ENCODE measurements around the gene TRO.

The TRO gene, protein sequence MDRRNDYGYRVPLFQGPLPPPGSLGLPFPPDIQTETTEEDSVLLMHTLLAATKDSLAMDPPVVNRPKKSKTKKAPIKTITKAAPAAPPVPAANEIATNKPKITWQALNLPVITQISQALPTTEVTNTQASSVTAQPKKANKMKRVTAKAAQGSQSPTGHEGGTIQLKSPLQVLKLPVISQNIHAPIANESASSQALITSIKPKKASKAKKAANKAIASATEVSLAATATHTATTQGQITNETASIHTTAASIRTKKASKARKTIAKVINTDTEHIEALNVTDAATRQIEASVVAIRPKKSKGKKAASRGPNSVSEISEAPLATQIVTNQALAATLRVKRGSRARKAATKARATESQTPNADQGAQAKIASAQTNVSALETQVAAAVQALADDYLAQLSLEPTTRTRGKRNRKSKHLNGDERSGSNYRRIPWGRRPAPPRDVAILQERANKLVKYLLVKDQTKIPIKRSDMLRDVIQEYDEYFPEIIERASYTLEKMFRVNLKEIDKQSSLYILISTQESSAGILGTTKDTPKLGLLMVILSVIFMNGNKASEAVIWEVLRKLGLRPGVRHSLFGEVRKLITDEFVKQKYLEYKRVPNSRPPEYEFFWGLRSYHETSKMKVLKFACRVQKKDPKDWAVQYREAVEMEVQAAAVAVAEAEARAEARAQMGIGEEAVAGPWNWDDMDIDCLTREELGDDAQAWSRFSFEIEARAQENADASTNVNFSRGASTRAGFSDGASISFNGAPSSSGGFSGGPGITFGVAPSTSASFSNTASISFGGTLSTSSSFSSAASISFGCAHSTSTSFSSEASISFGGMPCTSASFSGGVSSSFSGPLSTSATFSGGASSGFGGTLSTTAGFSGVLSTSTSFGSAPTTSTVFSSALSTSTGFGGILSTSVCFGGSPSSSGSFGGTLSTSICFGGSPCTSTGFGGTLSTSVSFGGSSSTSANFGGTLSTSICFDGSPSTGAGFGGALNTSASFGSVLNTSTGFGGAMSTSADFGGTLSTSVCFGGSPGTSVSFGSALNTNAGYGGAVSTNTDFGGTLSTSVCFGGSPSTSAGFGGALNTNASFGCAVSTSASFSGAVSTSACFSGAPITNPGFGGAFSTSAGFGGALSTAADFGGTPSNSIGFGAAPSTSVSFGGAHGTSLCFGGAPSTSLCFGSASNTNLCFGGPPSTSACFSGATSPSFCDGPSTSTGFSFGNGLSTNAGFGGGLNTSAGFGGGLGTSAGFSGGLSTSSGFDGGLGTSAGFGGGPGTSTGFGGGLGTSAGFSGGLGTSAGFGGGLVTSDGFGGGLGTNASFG (N-terminal part only)

DNA sequence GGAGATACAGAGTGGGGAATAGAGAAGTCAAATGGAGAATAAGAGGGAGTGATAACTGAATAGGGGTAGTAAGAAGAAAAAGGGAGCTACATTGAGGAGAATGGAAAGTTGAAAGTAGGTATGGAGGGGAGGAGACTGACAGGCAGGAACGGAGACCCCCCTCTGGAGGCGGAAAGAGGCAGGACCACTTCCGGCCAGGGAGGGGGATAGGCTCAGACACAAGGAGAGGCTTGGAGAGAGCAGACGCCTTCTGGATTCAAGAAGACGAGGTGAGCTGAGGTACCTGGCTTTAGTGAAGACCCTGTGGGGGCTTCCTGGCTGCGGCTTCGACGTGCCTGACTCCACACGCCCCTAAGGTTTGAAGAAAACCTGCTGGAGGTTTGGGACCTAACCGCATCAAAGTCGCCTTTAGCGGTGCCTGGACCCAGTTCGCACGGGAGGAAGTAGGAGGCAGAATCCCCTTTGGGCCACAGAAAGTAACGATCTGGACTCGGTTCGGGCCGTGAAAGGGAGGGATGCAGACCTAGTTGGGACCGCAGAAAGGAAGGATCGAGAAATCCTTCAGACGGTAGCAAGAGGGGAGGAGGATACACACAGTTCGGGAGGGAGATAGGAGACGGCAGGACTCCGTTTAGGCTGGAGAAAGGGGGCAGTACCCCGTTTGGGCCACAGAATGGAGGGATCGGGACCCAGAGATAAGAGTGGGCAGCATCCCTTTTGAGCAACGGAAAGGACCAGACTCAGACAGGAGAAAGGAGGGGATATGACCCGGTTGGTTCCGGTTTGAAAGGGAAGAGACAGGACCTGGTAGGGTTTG, at the start of gene TRO:
TSS of gene TRO (plus strand) at position 215 of the 817 bp plus-strand sequence. CDS start 1,423 bp downstream, outside the sequence.
- Histone ChIP-seq H3K4me3 (ENCODE audit: low read length) (peak within 1 kb of the TSS; percentile 90), H3K27me3 (ENCODE audit: insufficient read depth, low read length) (no peaks in the 10 kb centered on the region), H3K4me1 (ENCODE audit: insufficient read depth, low read length) (no peaks in the 10 kb centered on the region), H2AFZ (ENCODE audit: low read depth, low read length) (peak within 1 kb of the TSS; percentile 65), H3K36me3 (ENCODE audit: insufficient read depth, low read length) (peaks cover 31% of the 10 kb centered on the region), H3K9me3 (ENCODE audit: low read length) (no peaks in the 10 kb centered on the region)

DNA sequence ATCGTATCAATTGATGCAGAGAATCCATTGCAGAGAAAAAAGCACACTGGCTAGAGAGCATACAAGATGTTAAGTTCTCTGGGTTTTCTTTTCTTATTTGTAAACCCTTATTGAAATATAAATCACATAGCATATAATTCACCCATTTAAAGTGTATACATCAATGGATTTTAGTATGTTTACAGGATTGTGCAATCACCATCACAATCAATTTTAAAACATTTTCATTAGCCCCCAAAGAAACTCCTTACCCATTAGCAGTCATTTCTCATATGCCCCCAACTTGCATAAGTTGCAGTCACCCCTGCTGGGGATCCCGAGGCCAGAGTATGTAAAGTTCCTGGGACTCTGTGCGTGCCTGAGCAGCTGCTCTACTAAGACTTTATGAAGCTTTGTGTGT, 34.9 kb upstream of the TRO start:
- Histone ChIP-seq H3K36me3 (ENCODE audit: insufficient read depth, low read length) (no peaks in the 10 kb centered on the region), H2AFZ (ENCODE audit: low read depth, low read length) (no peak overlapping the region), H3K9me3 (ENCODE audit: low read length) (no peaks in the 10 kb centered on the region), H3K4me3 (ENCODE audit: low read length) (no peak overlapping the region), H3K27me3 (ENCODE audit: insufficient read depth, low read length) (no peaks in the 10 kb centered on the region), H3K4me1 (ENCODE audit: insufficient read depth, low read length) (no peaks in the 10 kb centered on the region)

DNA sequence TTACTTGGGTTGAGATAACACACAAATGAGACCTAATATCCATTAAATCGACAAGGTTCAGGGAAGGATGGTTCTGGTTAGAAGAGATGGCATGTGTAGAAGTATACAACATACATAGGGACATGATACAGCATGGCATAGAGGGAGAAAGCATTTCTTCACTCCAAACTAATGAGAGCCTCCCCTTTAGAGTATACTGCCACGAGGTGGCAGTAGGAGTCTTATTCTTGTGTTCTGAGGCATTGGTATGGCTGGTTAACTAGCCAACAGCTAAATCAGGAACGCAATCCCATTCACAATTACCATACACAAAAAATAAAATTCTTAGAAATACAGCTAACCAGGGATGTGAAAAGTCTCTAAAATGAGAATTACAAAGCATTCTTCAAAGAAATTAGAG, 29.1 kb upstream of the TRO start:
- H3K4me1 ChIP-seq (ENCODE audit: insufficient read depth, low read length) = no peaks in the 10 kb centered on the region
- no peaks in the 10 kb centered on the region for H3K36me3 ChIP-seq (ENCODE audit: insufficient read depth, low read length)
- no peaks in the 10 kb centered on the region for H3K9me3 ChIP-seq (ENCODE audit: low read length)

DNA sequence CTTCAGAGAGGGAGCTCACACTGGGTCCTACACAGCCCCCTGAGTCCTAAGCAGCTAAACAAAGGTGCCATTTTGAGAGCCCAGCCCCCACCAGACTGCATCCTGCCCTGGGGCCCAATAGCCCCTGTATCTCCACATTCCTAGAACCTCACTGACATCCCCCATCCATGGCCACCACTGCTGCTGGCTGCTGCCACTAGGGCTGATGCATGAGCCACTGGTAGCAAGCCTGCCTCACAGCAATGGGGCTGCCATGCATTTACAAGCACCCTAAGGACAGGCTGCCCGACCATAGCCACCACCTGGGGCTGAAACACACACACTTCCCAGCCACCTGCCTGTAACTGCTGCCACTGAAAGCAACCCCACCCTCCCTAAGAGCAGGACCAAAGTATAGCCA, 26.5 kb upstream of the TRO start:
- H3K4me1 ChIP-seq (ENCODE audit: insufficient read depth, low read length) = no peaks in the 10 kb centered on the region
- no peak overlapping the region for H3K4me3 ChIP-seq (ENCODE audit: low read length)
- no peaks in the 10 kb centered on the region for H3K36me3 ChIP-seq (ENCODE audit: insufficient read depth, low read length)
- no peaks in the 10 kb centered on the region for H3K27me3 ChIP-seq (ENCODE audit: insufficient read depth, low read length)
- no peak overlapping the region for H2AFZ ChIP-seq (ENCODE audit: low read depth, low read length)
- no peaks in the 10 kb centered on the region for H3K9me3 ChIP-seq (ENCODE audit: low read length)

More for the DNA sequence above, 29.1 kb upstream of the TRO start:
- no peaks in the 10 kb centered on the region for H3K27me3 ChIP-seq (ENCODE audit: insufficient read depth, low read length)
- no peak overlapping the region for H3K4me3 ChIP-seq (ENCODE audit: low read length)
- no peak overlapping the region for H2AFZ ChIP-seq (ENCODE audit: low read depth, low read length)

DNA sequence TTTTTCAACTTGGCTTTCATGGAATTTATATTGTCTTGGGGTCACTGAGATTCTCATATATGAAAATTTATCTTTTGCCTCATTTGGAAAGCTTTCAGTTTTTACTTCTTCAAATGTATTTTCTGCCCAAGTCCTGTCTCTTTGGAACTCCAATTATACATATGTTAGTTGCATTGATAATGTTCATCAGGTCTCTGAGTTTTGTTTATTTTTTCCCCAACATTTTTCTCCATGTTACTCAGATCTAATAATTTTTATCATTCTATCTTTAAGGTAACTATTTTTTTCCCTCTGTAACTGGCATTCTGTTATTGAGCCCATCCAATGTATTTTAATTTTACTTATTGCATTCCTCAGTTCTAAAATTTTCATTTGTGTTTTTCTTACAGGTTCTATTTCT, 10.7 kb upstream of the TRO start:
- Histone ChIP-seq H3K36me3 (ENCODE audit: insufficient read depth, low read length) (no peaks in the 10 kb centered on the region), H3K27me3 (ENCODE audit: insufficient read depth, low read length) (no peaks in the 10 kb centered on the region), H3K9me3 (ENCODE audit: low read length) (no peaks in the 10 kb centered on the region)

DNA sequence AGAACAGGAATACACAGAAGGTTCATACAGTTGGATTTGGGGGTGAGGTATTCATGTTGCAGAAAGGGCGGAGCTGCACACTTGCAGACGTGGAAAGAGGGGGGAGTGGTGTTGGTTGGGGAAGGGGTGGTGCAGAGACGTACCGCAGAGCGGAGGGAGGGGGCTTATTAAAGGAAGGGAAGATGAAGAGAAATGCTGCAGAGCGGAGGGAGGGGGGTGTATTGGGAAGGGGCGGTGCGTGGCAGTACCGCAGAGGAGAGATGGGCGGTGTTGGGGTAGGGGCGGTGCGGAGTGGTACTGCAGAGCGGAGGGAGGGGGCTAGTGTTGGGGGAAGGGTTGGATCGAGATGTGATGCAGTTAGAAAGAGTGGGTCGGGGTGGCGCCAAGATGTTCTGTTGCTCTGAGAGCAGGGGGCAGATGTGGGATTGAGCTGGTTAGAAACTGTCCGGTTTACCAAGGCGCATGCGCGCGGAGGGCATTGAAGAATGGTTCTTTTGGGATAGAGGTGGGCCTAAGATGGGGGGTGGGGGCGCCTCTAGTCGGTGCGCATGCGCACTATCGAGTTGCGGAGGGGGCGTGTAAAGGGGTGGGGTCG, 900 bp downstream of the TRO start:
- H3K36me3 ChIP-seq (ENCODE audit: insufficient read depth, low read length) = peaks cover 38% of the 10 kb centered on the region
- H3K27me3 ChIP-seq (ENCODE audit: insufficient read depth, low read length) = no peaks in the 10 kb centered on the region
- H3K4me3 ChIP-seq (ENCODE audit: low read length) = peak overlapping the region; percentile 90
- H2AFZ ChIP-seq (ENCODE audit: low read depth, low read length) = peak overlapping the region; percentile 65
- no peaks in the 10 kb centered on the region for H3K9me3 ChIP-seq (ENCODE audit: low read length)
- no peaks in the 10 kb centered on the region for H3K4me1 ChIP-seq (ENCODE audit: insufficient read depth, low read length)

More for the DNA sequence above, 10.7 kb upstream of the TRO start:
- Histone ChIP-seq H2AFZ (ENCODE audit: low read depth, low read length) (no peak overlapping the region), H3K4me3 (ENCODE audit: low read length) (no peak overlapping the region), H3K4me1 (ENCODE audit: insufficient read depth, low read length) (no peaks in the 10 kb centered on the region)

DNA sequence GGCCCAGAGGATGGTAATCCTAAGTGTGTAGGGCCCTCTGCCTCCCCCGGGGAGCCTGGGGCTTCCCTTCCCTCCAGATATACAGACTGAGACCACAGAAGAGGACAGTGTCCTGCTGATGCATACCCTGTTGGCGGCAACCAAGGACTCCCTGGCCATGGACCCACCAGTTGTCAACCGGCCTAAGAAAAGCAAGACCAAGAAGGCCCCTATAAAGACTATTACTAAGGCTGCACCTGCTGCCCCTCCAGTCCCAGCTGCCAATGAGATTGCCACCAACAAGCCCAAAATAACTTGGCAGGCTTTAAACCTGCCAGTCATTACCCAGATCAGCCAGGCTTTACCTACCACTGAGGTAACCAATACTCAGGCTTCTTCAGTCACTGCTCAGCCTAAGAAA, 1.9 kb downstream of the TRO start:
- H3K4me1 ChIP-seq (ENCODE audit: insufficient read depth, low read length) = no peaks in the 10 kb centered on the region
- H2AFZ ChIP-seq (ENCODE audit: low read depth, low read length) = no peak overlapping the region
- peaks cover 47% of the 10 kb centered on the region for H3K36me3 ChIP-seq (ENCODE audit: insufficient read depth, low read length)
- H3K4me3 ChIP-seq (ENCODE audit: low read length) = no peak overlapping the region
- no peaks in the 10 kb centered on the region for H3K9me3 ChIP-seq (ENCODE audit: low read length)
- H3K27me3 ChIP-seq (ENCODE audit: insufficient read depth, low read length) = no peaks in the 10 kb centered on the region

DNA sequence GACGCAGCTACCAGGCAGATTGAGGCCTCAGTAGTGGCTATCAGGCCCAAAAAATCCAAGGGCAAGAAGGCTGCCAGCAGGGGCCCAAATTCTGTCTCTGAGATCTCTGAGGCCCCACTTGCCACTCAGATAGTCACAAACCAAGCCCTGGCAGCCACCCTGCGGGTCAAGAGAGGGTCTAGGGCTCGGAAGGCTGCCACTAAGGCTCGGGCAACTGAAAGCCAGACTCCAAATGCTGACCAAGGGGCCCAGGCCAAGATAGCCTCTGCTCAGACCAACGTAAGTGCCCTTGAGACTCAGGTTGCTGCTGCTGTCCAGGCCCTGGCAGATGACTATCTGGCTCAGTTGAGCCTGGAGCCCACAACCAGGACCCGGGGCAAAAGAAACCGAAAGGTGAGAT, 2.8 kb downstream of the TRO start:
- H3K4me3 ChIP-seq (ENCODE audit: low read length) = no peak overlapping the region
- H3K36me3 ChIP-seq (ENCODE audit: insufficient read depth, low read length) = peaks cover 52% of the 10 kb centered on the region
- no peaks in the 10 kb centered on the region for H3K9me3 ChIP-seq (ENCODE audit: low read length)
- no peaks in the 10 kb centered on the region for H3K27me3 ChIP-seq (ENCODE audit: insufficient read depth, low read length)
- no peak overlapping the region for H2AFZ ChIP-seq (ENCODE audit: low read depth, low read length)
- H3K4me1 ChIP-seq (ENCODE audit: insufficient read depth, low read length) = no peaks in the 10 kb centered on the region

DNA sequence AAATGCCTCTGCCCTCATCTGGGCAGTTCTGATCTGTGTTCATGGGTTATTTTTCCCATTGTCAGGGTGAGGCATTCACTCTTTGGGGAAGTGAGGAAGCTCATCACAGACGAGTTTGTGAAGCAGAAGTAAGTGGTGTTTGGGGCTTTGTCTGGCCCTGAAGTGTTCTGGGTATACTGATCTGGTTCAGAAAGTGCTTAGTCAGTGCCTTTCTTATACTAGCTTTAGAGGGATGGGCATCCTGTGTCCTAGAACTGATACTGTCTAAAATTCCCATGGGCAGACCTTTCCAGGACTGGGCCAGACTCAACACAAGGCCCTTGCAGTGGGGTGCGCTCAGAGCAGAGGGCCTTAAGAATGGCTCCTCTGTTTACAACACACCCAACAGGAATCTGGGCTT, 6.4 kb downstream of the TRO start:
- Histone ChIP-seq H3K9me3 (ENCODE audit: low read length) (no peaks in the 10 kb centered on the region), H3K4me3 (ENCODE audit: low read length) (no peak overlapping the region), H3K36me3 (ENCODE audit: insufficient read depth, low read length) (peaks cover 80% of the 10 kb centered on the region), H3K4me1 (ENCODE audit: insufficient read depth, low read length) (no peaks in the 10 kb centered on the region), H2AFZ (ENCODE audit: low read depth, low read length) (no peak overlapping the region), H3K27me3 (ENCODE audit: insufficient read depth, low read length) (no peaks in the 10 kb centered on the region)

DNA sequence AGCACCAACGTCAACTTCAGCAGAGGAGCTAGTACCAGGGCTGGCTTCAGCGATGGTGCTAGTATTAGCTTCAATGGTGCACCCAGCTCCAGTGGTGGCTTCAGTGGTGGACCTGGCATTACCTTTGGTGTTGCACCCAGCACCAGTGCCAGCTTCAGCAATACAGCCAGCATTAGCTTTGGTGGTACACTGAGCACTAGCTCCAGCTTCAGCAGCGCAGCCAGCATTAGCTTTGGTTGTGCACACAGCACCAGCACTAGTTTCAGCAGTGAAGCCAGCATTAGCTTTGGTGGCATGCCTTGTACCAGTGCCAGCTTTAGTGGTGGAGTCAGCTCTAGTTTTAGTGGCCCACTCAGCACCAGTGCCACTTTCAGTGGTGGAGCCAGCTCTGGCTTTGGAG, 8.3 kb downstream of the TRO start:
- no peak overlapping the region for H2AFZ ChIP-seq (ENCODE audit: low read depth, low read length)
- H3K27me3 ChIP-seq (ENCODE audit: insufficient read depth, low read length) = no peaks in the 10 kb centered on the region
- peaks cover 65% of the 10 kb centered on the region for H3K36me3 ChIP-seq (ENCODE audit: insufficient read depth, low read length)
- no peaks in the 10 kb centered on the region for H3K4me1 ChIP-seq (ENCODE audit: insufficient read depth, low read length)
- H3K4me3 ChIP-seq (ENCODE audit: low read length) = no peak overlapping the region
- H3K9me3 ChIP-seq (ENCODE audit: low read length) = no peaks in the 10 kb centered on the region

DNA sequence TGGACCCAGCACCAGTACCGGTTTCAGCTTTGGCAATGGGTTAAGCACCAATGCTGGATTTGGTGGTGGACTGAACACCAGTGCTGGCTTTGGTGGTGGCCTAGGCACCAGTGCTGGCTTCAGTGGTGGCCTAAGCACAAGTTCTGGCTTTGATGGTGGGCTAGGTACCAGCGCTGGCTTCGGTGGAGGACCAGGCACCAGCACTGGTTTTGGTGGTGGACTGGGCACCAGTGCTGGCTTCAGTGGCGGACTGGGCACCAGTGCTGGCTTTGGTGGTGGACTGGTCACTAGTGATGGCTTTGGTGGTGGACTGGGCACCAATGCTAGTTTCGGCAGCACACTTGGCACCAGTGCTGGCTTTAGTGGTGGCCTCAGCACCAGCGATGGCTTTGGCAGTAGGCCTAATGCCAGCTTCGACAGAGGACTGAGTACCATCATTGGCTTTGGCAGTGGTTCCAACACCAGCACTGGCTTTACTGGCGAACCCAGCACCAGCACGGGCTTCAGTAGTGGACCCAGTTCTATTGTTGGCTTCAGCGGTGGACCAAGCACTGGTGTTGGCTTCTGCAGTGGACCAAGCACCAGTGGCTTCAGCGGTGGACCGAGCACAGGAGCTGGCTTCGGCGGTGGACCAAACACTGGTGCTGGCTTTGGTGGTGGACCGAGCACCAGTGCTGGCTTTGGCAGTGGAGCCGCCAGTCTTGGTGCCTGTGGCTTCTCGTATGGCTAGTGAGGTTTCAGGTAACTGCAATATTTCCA, 9.8 kb downstream of the TRO start:
- no peaks in the 10 kb centered on the region for H3K4me1 ChIP-seq (ENCODE audit: insufficient read depth, low read length)
- no peaks in the 10 kb centered on the region for H3K27me3 ChIP-seq (ENCODE audit: insufficient read depth, low read length)
- no peak overlapping the region for H2AFZ ChIP-seq (ENCODE audit: low read depth, low read length)
- H3K9me3 ChIP-seq (ENCODE audit: low read length) = no peaks in the 10 kb centered on the region
- peaks cover 53% of the 10 kb centered on the region for H3K36me3 ChIP-seq (ENCODE audit: insufficient read depth, low read length)
- no peak overlapping the region for H3K4me3 ChIP-seq (ENCODE audit: low read length)

All from neuron (in vitro differentiated cells).